Neuron (in vitro differentiated cells): ENCODE measurements around the gene C9orf78.
A peak's percentile ranks its signal among the peaks of the same experiment; 100 is the strongest.

Experiments used
- H2AFZ ChIP-seq: one replicate; pipeline ENCODE4 v1.6.1; 2013; ENCODE audit warnings: low read depth, mild to moderate bottlenecking, inconsistent platforms, low read length, moderate library complexity
- H3K27me3 ChIP-seq: one replicate; pipeline ENCODE4 v1.6.1; 2013; ENCODE audit warnings: low read length; ENCODE audit not compliant: insufficient read depth
- H3K36me3 ChIP-seq: one replicate; pipeline ENCODE4 v1.6.1; 2013; ENCODE audit warnings: low read length; ENCODE audit not compliant: insufficient read depth
- H3K4me1 ChIP-seq: one replicate; pipeline ENCODE4 v1.6.1; 2013; ENCODE audit warnings: low read length; ENCODE audit not compliant: insufficient read depth
- H3K4me3 ChIP-seq: 2 replicates; pipeline ENCODE4 v1.5.1; 2013; ENCODE audit warnings: mild to moderate bottlenecking, low read length, moderate library complexity
- H3K9me3 ChIP-seq: one replicate; pipeline ENCODE4 v1.6.1; 2013; ENCODE audit warnings: low read length

C9orf78 gene

DNA sequence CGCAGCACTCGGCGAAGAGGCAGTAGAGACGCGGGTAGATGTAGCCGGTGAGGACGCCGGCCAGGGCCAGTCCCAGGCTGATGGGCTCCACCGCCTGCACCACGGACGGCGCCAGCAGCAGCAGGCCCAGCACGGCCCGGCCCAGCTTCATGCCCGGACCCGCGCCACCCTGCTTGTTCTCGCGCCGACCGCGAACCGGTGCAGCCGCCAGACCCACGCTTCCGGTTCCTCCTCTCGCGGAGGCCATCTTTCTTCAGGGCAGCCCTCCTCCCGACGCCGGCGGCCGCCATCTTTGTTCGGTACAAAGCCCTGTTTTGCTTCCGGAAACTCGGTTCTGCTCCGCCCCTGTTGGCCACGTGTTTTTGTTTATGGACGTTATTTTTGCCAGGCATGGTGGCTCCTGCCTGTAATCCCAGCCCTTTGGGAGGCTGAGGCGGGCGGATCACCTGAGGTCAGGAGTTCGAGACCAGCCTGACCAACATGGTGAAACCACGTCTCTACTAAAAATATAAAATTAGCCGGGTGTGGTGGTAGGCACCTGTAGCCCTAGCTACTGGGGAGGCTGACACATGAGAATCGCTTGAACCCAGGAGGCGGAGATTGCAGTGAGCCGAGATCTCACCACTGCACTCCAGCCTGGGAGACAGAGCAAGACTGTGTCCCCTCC lies 11.0 kb downstream of the C9orf78 start, which contains the start of gene TOR1A:
Gene TOR1A (minus strand): TSS at position 202 of the 667 bp plus-strand sequence. CDS start 51 bp downstream, at position 151.
- Histone ChIP-seq H3K4me1 (peaks cover 9% of the 10 kb centered on the region), H3K36me3 (peaks cover 45% of the 10 kb centered on the region)

GRCh38 chr9:129823542-129823934 lies 11.5 kb downstream of the C9orf78 start:
- Histone ChIP-seq H3K4me3 (peak overlapping the region; percentile 80), H3K36me3 (peaks cover 45% of the 10 kb centered on the region), H3K9me3 (no peaks in the 10 kb centered on the region), H3K27me3 (no peaks in the 10 kb centered on the region), H3K4me1 (peaks cover 9% of the 10 kb centered on the region), H2AFZ (no peak overlapping the region)

More for the DNA sequence above, 11.0 kb downstream of the C9orf78 start, which contains the start of gene TOR1A:
- Histone ChIP-seq H3K4me3 (peak within 1 kb of the TSS; percentile 80), H3K9me3 (no peaks in the 10 kb centered on the region), H2AFZ (no peak within 1 kb of the TSS), H3K27me3 (no peaks in the 10 kb centered on the region)

DNA sequence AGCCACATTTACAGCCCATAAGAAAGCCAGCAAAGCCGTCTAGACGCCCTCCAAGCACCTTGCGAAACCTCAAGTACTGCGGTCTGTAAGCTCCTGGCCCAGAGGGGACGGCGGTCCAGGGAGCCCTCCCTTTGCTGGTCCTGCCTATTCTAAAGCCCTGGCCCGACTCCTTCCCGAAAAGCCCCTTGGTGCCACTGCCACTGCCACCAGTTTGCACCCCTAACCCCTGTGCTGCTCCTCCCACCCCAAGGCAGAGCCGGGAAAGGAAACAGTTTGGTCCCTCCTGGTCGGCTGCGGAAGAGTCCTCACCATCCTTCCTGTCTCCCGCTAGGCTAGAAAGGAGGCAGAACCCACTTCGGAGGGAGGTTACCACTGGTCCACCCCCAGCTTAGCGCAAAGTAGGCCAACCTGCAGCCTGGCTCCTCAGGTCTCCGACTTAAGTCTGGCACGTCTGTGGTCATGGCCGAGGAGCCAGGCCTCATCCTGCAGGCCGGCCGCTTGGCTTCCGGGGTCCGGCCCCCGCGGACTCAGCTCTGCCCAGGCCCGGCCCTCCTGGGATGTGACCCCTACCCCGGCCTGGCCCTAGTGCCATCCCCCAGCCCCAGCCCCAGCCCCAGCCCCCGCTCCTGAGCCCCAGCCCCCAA lies 12.1 kb downstream of the C9orf78 start:
- no peaks in the 10 kb centered on the region for H3K9me3 ChIP-seq
- H2AFZ ChIP-seq = no peak overlapping the region
- H3K27me3 ChIP-seq = no peaks in the 10 kb centered on the region
- peaks cover 47% of the 10 kb centered on the region for H3K36me3 ChIP-seq
- H3K4me3 ChIP-seq = peak overlapping the region; percentile 80
- peaks cover 9% of the 10 kb centered on the region for H3K4me1 ChIP-seq

- no peaks in the 10 kb centered on the region for H3K27me3 ChIP-seq
- H3K9me3 ChIP-seq = no peaks in the 10 kb centered on the region
- no peak overlapping the region for H3K4me3 ChIP-seq
- H3K36me3 ChIP-seq = peaks cover 68% of the 10 kb centered on the region
- H2AFZ ChIP-seq = no peak overlapping the region
- no peaks in the 10 kb centered on the region for H3K4me1 ChIP-seq
These were observed 18.3 kb downstream of the C9orf78 start for GRCh38 chr9:129816501-129817435.

DNA sequence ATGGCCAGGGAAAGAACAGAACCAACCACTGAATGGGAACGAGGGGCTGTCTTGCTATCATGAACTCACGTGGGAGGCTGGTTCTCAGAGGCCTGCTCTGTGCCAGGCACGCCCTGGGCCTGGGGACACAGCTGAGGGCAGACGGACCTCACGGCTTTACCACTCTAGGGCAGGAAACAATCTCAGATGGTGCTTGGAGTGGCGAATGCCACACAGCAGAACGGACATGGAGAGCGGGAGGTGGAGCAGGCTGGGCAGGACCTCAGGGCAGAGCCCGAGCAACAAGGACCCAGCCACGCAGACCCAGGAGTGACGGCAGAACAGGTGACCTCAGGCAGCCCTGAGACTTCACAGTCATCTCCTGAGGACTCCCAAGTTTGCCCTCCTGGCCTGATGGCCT lies 19.8 kb downstream of the C9orf78 start:
- H3K27me3 ChIP-seq = no peaks in the 10 kb centered on the region
- no peaks in the 10 kb centered on the region for H3K4me1 ChIP-seq
- H3K4me3 ChIP-seq = no peak overlapping the region
- peaks cover 61% of the 10 kb centered on the region for H3K36me3 ChIP-seq
- H3K9me3 ChIP-seq = no peaks in the 10 kb centered on the region
- no peak overlapping the region for H2AFZ ChIP-seq

DNA sequence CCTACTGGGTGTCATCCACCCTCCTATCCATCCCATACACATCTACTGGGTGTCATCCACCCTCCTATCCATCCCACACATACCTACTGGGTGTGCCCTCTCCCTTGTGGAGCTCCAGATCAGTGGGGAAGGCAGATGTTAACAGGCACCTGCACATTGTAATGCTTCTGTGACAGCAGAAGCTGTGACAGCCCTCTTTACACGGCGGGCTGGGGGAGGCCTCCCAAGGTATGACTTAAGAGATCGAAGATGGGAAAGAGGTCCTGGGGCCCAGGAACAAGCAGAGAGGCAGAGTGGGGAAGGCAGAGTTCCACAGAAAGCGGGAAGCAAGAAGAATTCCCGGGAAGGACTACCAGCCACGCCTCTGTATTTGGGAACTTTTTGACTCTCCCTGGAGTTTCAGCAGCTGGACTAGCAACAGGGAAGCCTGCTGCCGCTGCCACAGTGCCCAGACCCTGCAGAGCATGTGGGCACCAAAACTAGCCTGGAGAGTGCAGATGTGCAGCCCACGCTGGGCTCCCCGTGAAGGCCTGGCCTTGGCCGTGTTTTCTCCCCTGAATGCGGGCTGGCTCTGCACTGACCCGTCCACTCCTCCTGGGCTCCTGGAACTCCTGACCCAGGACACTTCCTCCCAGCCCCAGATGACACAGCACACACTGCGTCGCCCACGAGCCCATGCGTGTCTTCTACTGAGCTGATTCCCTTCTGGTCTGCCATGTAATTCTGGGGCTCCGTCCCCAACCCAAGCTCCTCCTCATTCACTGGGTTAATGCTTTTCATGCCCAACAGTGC lies 20.4 kb downstream of the C9orf78 start:
- Histone ChIP-seq H3K9me3 (no peaks in the 10 kb centered on the region), H2AFZ (no peak overlapping the region), H3K4me1 (no peaks in the 10 kb centered on the region), H3K4me3 (no peak overlapping the region), H3K36me3 (peaks cover 62% of the 10 kb centered on the region), H3K27me3 (no peaks in the 10 kb centered on the region)

DNA sequence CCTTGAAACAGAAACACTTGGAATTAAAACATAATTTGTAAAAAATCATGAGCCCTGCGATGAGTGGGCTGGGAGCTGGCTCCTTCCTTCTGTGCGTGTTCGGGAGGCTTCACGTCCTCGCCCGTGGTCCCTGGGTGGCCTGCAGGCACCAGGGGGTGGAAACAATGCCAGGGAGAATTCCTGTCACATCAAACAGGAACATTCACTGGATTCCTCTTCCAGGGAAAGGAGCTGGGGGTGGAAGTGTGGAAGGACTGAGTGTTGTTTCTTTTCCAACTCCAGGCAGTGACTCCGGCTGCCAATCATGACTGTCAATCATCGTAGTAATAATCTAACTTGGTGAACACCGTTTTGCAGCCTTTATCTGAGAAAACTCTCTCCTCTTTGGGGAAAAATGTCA lies 21.4 kb downstream of the C9orf78 start:
- Histone ChIP-seq H3K27me3 (no peaks in the 10 kb centered on the region), H3K9me3 (no peaks in the 10 kb centered on the region), H3K4me1 (no peaks in the 10 kb centered on the region), H3K36me3 (peaks cover 60% of the 10 kb centered on the region), H2AFZ (no peak overlapping the region), H3K4me3 (no peak overlapping the region)

- H2AFZ ChIP-seq = no peak overlapping the region
- H3K36me3 ChIP-seq = peaks cover 56% of the 10 kb centered on the region
- no peaks in the 10 kb centered on the region for H3K4me1 ChIP-seq
- H3K27me3 ChIP-seq = no peaks in the 10 kb centered on the region
- no peaks in the 10 kb centered on the region for H3K9me3 ChIP-seq
- H3K4me3 ChIP-seq = no peak overlapping the region
These were observed 22.7 kb downstream of the C9orf78 start for GRCh38 chr9:129812385-129812784.

- Histone ChIP-seq H2AFZ (no peak overlapping the region), H3K9me3 (no peaks in the 10 kb centered on the region), H3K27me3 (no peaks in the 10 kb centered on the region), H3K4me1 (no peaks in the 10 kb centered on the region), H3K4me3 (no peak overlapping the region), H3K36me3 (peaks cover 57% of the 10 kb centered on the region)
These were observed 23.1 kb downstream of the C9orf78 start for GRCh38 chr9:129811967-129812363.

DNA sequence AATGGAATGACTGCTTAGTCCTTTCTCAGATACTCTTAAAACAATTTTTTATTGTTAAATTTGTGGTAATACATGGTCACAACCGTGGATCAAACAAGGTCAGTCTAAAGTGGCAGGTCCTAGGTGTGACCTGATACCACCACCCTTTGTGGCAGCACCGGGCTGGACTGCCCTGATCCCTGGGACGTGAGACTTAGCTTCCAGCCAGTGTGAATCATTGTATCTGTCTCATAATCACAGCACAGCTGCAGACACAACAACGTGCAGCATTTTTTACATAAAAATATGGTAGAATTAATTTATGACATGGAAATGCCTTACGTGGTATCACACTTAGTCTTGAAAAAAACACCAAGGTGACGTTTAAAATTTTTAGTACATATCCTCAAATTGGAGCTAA lies 24.3 kb downstream of the C9orf78 start:
- H3K36me3 ChIP-seq = peaks cover 49% of the 10 kb centered on the region

GRCh38 chr9:129810116-129810515 lies 25.0 kb downstream of the C9orf78 start:
- Histone ChIP-seq H3K9me3 (no peaks in the 10 kb centered on the region), H3K27me3 (no peaks in the 10 kb centered on the region), H2AFZ (no peak overlapping the region), H3K4me1 (no peaks in the 10 kb centered on the region), H3K4me3 (no peak overlapping the region), H3K36me3 (peaks cover 42% of the 10 kb centered on the region)

More for the DNA sequence above, 24.3 kb downstream of the C9orf78 start:
- Histone ChIP-seq H3K9me3 (no peaks in the 10 kb centered on the region), H3K27me3 (no peaks in the 10 kb centered on the region), H3K4me1 (no peaks in the 10 kb centered on the region), H2AFZ (no peak overlapping the region), H3K4me3 (no peak overlapping the region)

DNA sequence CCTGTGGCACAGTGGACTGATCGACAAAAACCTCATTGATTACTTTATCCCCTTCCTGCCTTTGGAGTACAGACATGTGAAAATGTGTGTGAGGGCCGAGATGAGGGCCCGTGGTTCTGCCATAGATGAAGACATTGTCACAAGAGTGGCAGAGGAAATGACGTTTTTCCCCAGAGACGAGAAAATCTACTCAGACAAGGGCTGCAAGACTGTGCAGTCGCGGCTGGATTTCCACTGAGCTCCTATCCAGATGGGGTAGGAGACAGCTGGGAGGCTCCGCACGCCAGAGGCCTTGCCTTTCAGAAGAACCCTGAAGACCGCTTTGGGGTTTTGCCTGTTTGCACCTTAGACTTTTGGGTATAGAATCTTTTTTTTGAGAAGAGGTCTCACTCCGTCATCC lies 25.7 kb downstream of the C9orf78 start:
- Histone ChIP-seq H3K9me3 (no peaks in the 10 kb centered on the region), H3K27me3 (no peaks in the 10 kb centered on the region), H3K36me3 (peaks cover 40% of the 10 kb centered on the region), H2AFZ (no peak overlapping the region), H3K4me1 (peaks cover under 1% of the 10 kb centered on the region), H3K4me3 (no peak overlapping the region)
